ENCODE data around the gene SPO11.
A peak's percentile ranks its signal among the peaks of the same experiment; 100 is the strongest.

SPO11 gene

GRCh38 chr20:57384953-57385761 lies 55.6 kb downstream of the SPO11 start:
- H3K4me3 ChIP-seq (ENCODE audit: low read length in 2 of 2), result no peak overlapping the region
- H3K36me3 ChIP-seq (ENCODE audit: control insufficient read depth in 2 of 2, insufficient read depth in 2 of 2, low read length in 2 of 2), result peaks cover 10 to 11% of the 10 kb centered on the region in 2 donors
- H3K27ac ChIP-seq (ENCODE audit: low read length), result no peak overlapping the region
- H3K27me3 ChIP-seq (ENCODE audit: control insufficient read depth in 1 of 2, insufficient read depth in 2 of 2, low read length in 2 of 2), result no peaks in the 10 kb centered on the region
- H3K4me1 ChIP-seq (ENCODE audit: control insufficient read depth, insufficient read depth, low read length), result peaks cover 9% of the 10 kb centered on the region
- H3K9me3 ChIP-seq (ENCODE audit: control insufficient read depth in 2 of 2, low read length in 2 of 2), result no peaks in the 10 kb centered on the region
- no peak overlapping the region for H3K9ac ChIP-seq (ENCODE audit: low read length in 2 of 2)

GRCh38 chr20:57385940-57386339 lies 56.3 kb downstream of the SPO11 start:
- Histone ChIP-seq H3K27ac (ENCODE audit: low read length) (no peak overlapping the region), H3K9ac (ENCODE audit: low read length in 2 of 2) (no peak overlapping the region), H3K4me3 (ENCODE audit: low read length in 2 of 2) (no peak overlapping the region), H3K4me1 (ENCODE audit: control insufficient read depth, insufficient read depth, low read length) (peaks cover 15% of the 10 kb centered on the region), H3K27me3 (ENCODE audit: control insufficient read depth in 1 of 2, insufficient read depth in 2 of 2, low read length in 2 of 2) (no peaks in the 10 kb centered on the region), H3K36me3 (ENCODE audit: control insufficient read depth in 2 of 2, insufficient read depth in 2 of 2, low read length in 2 of 2) (peaks cover 2 to 4% of the 10 kb centered on the region in 2 donors), H3K9me3 (ENCODE audit: control insufficient read depth in 2 of 2, low read length in 2 of 2) (no peaks in the 10 kb centered on the region)

- no peak overlapping the region for H3K27ac ChIP-seq (ENCODE audit: low read length)
- no peaks in the 10 kb centered on the region for H3K27me3 ChIP-seq (ENCODE audit: control insufficient read depth in 1 of 2, insufficient read depth in 2 of 2, low read length in 2 of 2)
- H3K9me3 ChIP-seq (ENCODE audit: control insufficient read depth in 2 of 2, low read length in 2 of 2), result no peaks in the 10 kb centered on the region
- no peak overlapping the region for H3K9ac ChIP-seq (ENCODE audit: low read length in 2 of 2)
- peaks cover 15% of the 10 kb centered on the region for H3K4me1 ChIP-seq (ENCODE audit: control insufficient read depth, insufficient read depth, low read length)
- H3K4me3 ChIP-seq (ENCODE audit: low read length in 2 of 2), result no peak overlapping the region
- peaks cover 2 to 4% of the 10 kb centered on the region in 2 donors for H3K36me3 ChIP-seq (ENCODE audit: control insufficient read depth in 2 of 2, insufficient read depth in 2 of 2, low read length in 2 of 2)
Measured at GRCh38 chr20:57386762-57387161, 57.2 kb downstream of the SPO11 start.

- Histone ChIP-seq H3K27me3 (ENCODE audit: control insufficient read depth in 1 of 2, insufficient read depth in 2 of 2, low read length in 2 of 2) (no peaks in the 10 kb centered on the region), H3K9me3 (ENCODE audit: control insufficient read depth in 2 of 2, low read length in 2 of 2) (no peaks in the 10 kb centered on the region), H3K9ac (ENCODE audit: low read length in 2 of 2) (no peak overlapping the region), H3K27ac (ENCODE audit: low read length) (no peak overlapping the region), H3K4me3 (ENCODE audit: low read length in 2 of 2) (no peak overlapping the region), H3K36me3 (ENCODE audit: control insufficient read depth in 2 of 2, insufficient read depth in 2 of 2, low read length in 2 of 2) (peaks cover 2 to 4% of the 10 kb centered on the region in 2 donors), H3K4me1 (ENCODE audit: control insufficient read depth, insufficient read depth, low read length) (peaks cover 20% of the 10 kb centered on the region)
Measured at GRCh38 chr20:57387463-57387862, 57.9 kb downstream of the SPO11 start.

GRCh38 chr20:57387945-57388371 lies 58.4 kb downstream of the SPO11 start:
- Histone ChIP-seq H3K36me3 (ENCODE audit: control insufficient read depth in 2 of 2, insufficient read depth in 2 of 2, low read length in 2 of 2) (peaks cover 2 to 4% of the 10 kb centered on the region in 2 donors), H3K27me3 (ENCODE audit: control insufficient read depth in 1 of 2, insufficient read depth in 2 of 2, low read length in 2 of 2) (no peaks in the 10 kb centered on the region), H3K9me3 (ENCODE audit: control insufficient read depth in 2 of 2, low read length in 2 of 2) (no peaks in the 10 kb centered on the region), H3K4me1 (ENCODE audit: control insufficient read depth, insufficient read depth, low read length) (peaks cover 25% of the 10 kb centered on the region), H3K27ac (ENCODE audit: low read length) (no peak overlapping the region), H3K4me3 (ENCODE audit: low read length in 2 of 2) (no peak overlapping the region), H3K9ac (ENCODE audit: low read length in 2 of 2) (no peak overlapping the region)

- Histone ChIP-seq H3K36me3 (ENCODE audit: control insufficient read depth in 2 of 2, insufficient read depth in 2 of 2, low read length in 2 of 2) (peaks cover 8 to 11% of the 10 kb centered on the region in 2 donors), H3K27ac (ENCODE audit: low read length) (peak overlapping the region; percentile 76), H3K4me3 (ENCODE audit: low read length in 2 of 2) (peak overlapping the region; percentile 60 to 64), H3K4me1 (ENCODE audit: control insufficient read depth, insufficient read depth, low read length) (peaks cover 37% of the 10 kb centered on the region), H3K9me3 (ENCODE audit: control insufficient read depth in 2 of 2, low read length in 2 of 2) (no peaks in the 10 kb centered on the region), H3K9ac (ENCODE audit: low read length in 2 of 2) (peak overlapping the region; percentile 64 to 75), H3K27me3 (ENCODE audit: control insufficient read depth in 1 of 2, insufficient read depth in 2 of 2, low read length in 2 of 2) (no peaks in the 10 kb centered on the region)
Measured at GRCh38 chr20:57388953-57389694, 59.5 kb downstream of the SPO11 start.

GRCh38 chr20:57389695-57390603 lies 60.3 kb downstream of the SPO11 start:
- no peaks in the 10 kb centered on the region for H3K9me3 ChIP-seq (ENCODE audit: control insufficient read depth in 2 of 2, low read length in 2 of 2)
- peak overlapping the region; percentile 60 to 64 for H3K4me3 ChIP-seq (ENCODE audit: low read length in 2 of 2)
- H3K9ac ChIP-seq (ENCODE audit: low read length in 2 of 2), result peak overlapping the region; percentile 64 to 75
- H3K4me1 ChIP-seq (ENCODE audit: control insufficient read depth, insufficient read depth, low read length), result peaks cover 45% of the 10 kb centered on the region
- peaks cover 8 to 9% of the 10 kb centered on the region in 2 donors for H3K36me3 ChIP-seq (ENCODE audit: control insufficient read depth in 2 of 2, insufficient read depth in 2 of 2, low read length in 2 of 2)
- peak overlapping the region; percentile 76 for H3K27ac ChIP-seq (ENCODE audit: low read length)
- no peaks in the 10 kb centered on the region for H3K27me3 ChIP-seq (ENCODE audit: control insufficient read depth in 1 of 2, insufficient read depth in 2 of 2, low read length in 2 of 2)

- Histone ChIP-seq H3K9me3 (ENCODE audit: control insufficient read depth in 2 of 2, low read length in 2 of 2) (no peaks in the 10 kb centered on the region), H3K4me3 (ENCODE audit: low read length in 2 of 2) (peak within 1 kb of the TSS; percentile 68 to 84), H3K4me1 (ENCODE audit: control insufficient read depth, insufficient read depth, low read length) (peaks cover 53% of the 10 kb centered on the region), H3K36me3 (ENCODE audit: control insufficient read depth in 2 of 2, insufficient read depth in 2 of 2, low read length in 2 of 2) (peaks cover 9% of the 10 kb centered on the region in 2 donors), H3K27me3 (ENCODE audit: control insufficient read depth in 1 of 2, insufficient read depth in 2 of 2, low read length in 2 of 2) (no peaks in the 10 kb centered on the region), H3K27ac (ENCODE audit: low read length) (peak within 1 kb of the TSS; percentile 89), H3K9ac (ENCODE audit: low read length in 2 of 2) (peak within 1 kb of the TSS; percentile 80 to 87)
Measured at GRCh38 chr20:57390604-57391438, 61.2 kb downstream of the SPO11 start, which contains the start of gene RBM38. Gene RBM38, plus strand, starts transcription at chr20:57391396. Its CDS starts 186 bp downstream, at chr20:57391582.

- Histone ChIP-seq H3K27ac (ENCODE audit: low read length) (peak overlapping the region; percentile 89), H3K36me3 (ENCODE audit: control insufficient read depth in 2 of 2, insufficient read depth in 2 of 2, low read length in 2 of 2) (peaks cover 9 to 16% of the 10 kb centered on the region in 2 donors), H3K9me3 (ENCODE audit: control insufficient read depth in 2 of 2, low read length in 2 of 2) (no peaks in the 10 kb centered on the region), H3K9ac (ENCODE audit: low read length in 2 of 2) (peak overlapping the region; percentile 80 to 87), H3K4me3 (ENCODE audit: low read length in 2 of 2) (peak overlapping the region; percentile 68 to 84), H3K4me1 (ENCODE audit: control insufficient read depth, insufficient read depth, low read length) (peaks cover 62% of the 10 kb centered on the region), H3K27me3 (ENCODE audit: control insufficient read depth in 1 of 2, insufficient read depth in 2 of 2, low read length in 2 of 2) (no peaks in the 10 kb centered on the region)
Measured at GRCh38 chr20:57391439-57392301, 62.1 kb downstream of the SPO11 start.
